ENCODE data around the gene TRIM33. TPM values are rescaled to one million over a fixed set of nuclear protein-coding genes. Genes with fewer than 3 reads are reported as not detected.

TRIM33 gene
- total and polyA plus RNA-seq, 2 of the 13 experiments (the other 11 are each of a cell fraction or from before 2014, with no cell fraction given), result 35.5 to 42.2 TPM

- TF ChIP-seq CEBPZ (IDR thresholded peaks at IDR 0.05; ENCODE audit: low read length) (no peak), HNRNPH1 (optimal IDR thresholded peaks at IDR 0.05; ENCODE audit: low read depth, low read length) (no peak), ZNF83 (CRISPR knock-in tag; IDR thresholded peaks at IDR 0.05; ENCODE audit: borderline replicate concordance) (no peak), ZNF788 (CRISPR knock-in tag; IDR thresholded peaks at IDR 0.05; ENCODE audit: borderline replicate concordance) (no peak), TCF7 (IDR thresholded peaks at IDR 0.05; ENCODE audit: low read depth) (peak; percentile 98), GRHL1 (CRISPR knock-in tag; conservative IDR thresholded peaks at IDR 0.05) (no peak), PHF5A (CRISPR knock-in tag; IDR thresholded peaks at IDR 0.05; ENCODE audit: low read depth, unreplicated experiment) (peak; percentile 88), ZBED4 (CRISPR knock-in tag; IDR thresholded peaks at IDR 0.05; ENCODE audit: borderline replicate concordance) (peak; percentile 74; the same call in 1 of the 2 replicates), REPIN1 (CRISPR knock-in tag; IDR thresholded peaks at IDR 0.05; ENCODE audit: borderline replicate concordance, low read depth) (peak; percentile 69; the same call in 1 of the 2 replicates), JUND (CRISPR knock-in tag; IDR thresholded peaks at IDR 0.05) (0 out of 2 replicates have a peak, but pooled peaks have one; percentile 9), ZNF317 (CRISPR knock-in tag; IDR thresholded peaks at IDR 0.05) (0 out of 2 replicates have a peak, but pooled peaks have one; percentile 40), NFATC3 (CRISPR knock-in tag; IDR thresholded peaks at IDR 0.05) (no peak), MNT (IDR thresholded peaks at IDR 0.05) (no peak), KLF12 (CRISPR knock-in tag; IDR thresholded peaks at IDR 0.05; ENCODE audit: borderline replicate concordance) (no peak)
These were observed 43.5 kb downstream of the TRIM33 start (continued) for GRCh38 chr1:114467491-114467890.
